Thyroid gland (tissue), 4 donors: ENCODE measurements around the gene SNX3. TPM values are rescaled to one million over a fixed set of nuclear protein-coding genes. Genes with fewer than 3 reads are reported as not detected.

Source experiments
- DNase-seq, 2 donors: peaks; one replicate each; pipeline ENCODE4 v3.0.0-alpha.2; 2019
- H3K27ac ChIP-seq, 3 donors: fragments of 200-600 bp; sonication (generic); 1 replicate in 2 of 3; 2 replicates in 1 of 3; pipeline ENCODE4 v1.5.1; 2016 to 2019; ENCODE audit warnings: mild to moderate bottlenecking in 1 of 3, moderate library complexity in 1 of 3
- H3K27me3 ChIP-seq: fragments of 200-600 bp; sonication (generic); one replicate; pipeline ENCODE4 v1.5.1; 2019
- H3K36me3 ChIP-seq, 2 donors: fragments of 200-600 bp; sonication (generic); one replicate each; pipeline ENCODE4 v1.5.1; 2016 to 2019
- H3K4me1 ChIP-seq, 2 donors: fragments of 200-600 bp; sonication (generic); one replicate each; pipeline ENCODE4 v1.5.1; 2017 to 2019
- H3K4me3 ChIP-seq, 3 donors: fragments of 200-600 bp; sonication (generic); replicated peaks in 1 of 3; 1 replicate in 2 of 3; 2 replicates in 1 of 3; pipeline ENCODE4 v1.5.1; 2016; ENCODE audit warnings: mild to moderate bottlenecking in 1 of 3
- H3K9me3 ChIP-seq: fragments of 200-600 bp; sonication (generic); one replicate; pipeline ENCODE4 v1.5.1; 2017
- CTCF ChIP-seq, 6 experiments: fragments of 200-600 bp in 3 of 6; fragments of 450-650 bp in 3 of 6; sonication (generic) in 3 of 6; IDR thresholded peaks; one replicate each; pipeline ENCODE4 v1.5.1; 2016 to 2019; ENCODE audit warnings: antibody characterized with exemption in 6 of 6, mild to moderate bottlenecking in 2 of 6, inconsistent platforms in 1 of 6, moderate library complexity in 1 of 6
- POLR2A ChIP-seq, 2 donors: fragments of 450-650 bp; IDR thresholded peaks; one replicate each; pipeline ENCODE4 v1.6.1; 2017; ENCODE audit warnings: antibody characterized with exemption in 2 of 2, mild to moderate bottlenecking in 2 of 2, moderate library complexity in 1 of 2
- WGBS, 2 donors: methylation state at CpG; one replicate each; pipeline ENCODE4 v1.1.5; 2017; 5-methylcytosine and 5-hydroxymethylcytosine counted together
- intact Hi-C: fragments of 100-400 bp; cut with DNase I; formaldehyde crosslinking; loops from one replicate; pipeline ENCODE4 v1.15.1; 2023
- total RNA-seq, 4 donors: library from RNA; depleted of rRNA; stranded (reverse); fragments of >200 nt; gene quantifications; one replicate each; pipeline ENCODE4 v1.2.3, GENCODE V29; 2016

Gene SNX3
- total RNA-seq, 4 donors from 2014 or later, result 97.5 to 208 (median 132) TPM

- WGBS, 2 donors, result 96 to 98% methylated on average over 8 of the region's 8 CpGs
- intact Hi-C loops, result no loop called here
- H3K27me3 ChIP-seq, result no peaks in the 10 kb centered on the region
- no peak for DNase-seq
- no peaks in the 10 kb centered on the region for H3K36me3 ChIP-seq
- no peaks in the 10 kb centered on the region for H3K4me1 ChIP-seq
- TF ChIP-seq POLR2A (IDR thresholded peaks at IDR 0.05) (no peak), CTCF (IDR thresholded peaks at IDR 0.05) (no peak)
- no peak overlapping the region for H3K27ac ChIP-seq
- no peak overlapping the region for H3K4me3 ChIP-seq
- no peaks in the 10 kb centered on the region for H3K9me3 ChIP-seq
Measured at GRCh38 chr6:108228416-108228815, 32.4 kb downstream of the SNX3 start.

- no peaks in the 10 kb centered on the region for H3K27me3 ChIP-seq
- WGBS, 2 donors, result 94 to 99% methylated on average over 3 of the region's 3 CpGs
- H3K9me3 ChIP-seq, result no peaks in the 10 kb centered on the region
- H3K27ac ChIP-seq, result no peak overlapping the region
- DNase-seq, result no peak
- no peaks in the 10 kb centered on the region for H3K4me1 ChIP-seq
- peaks cover 0 to 4% of the 10 kb centered on the region in 2 donors for H3K36me3 ChIP-seq
- H3K4me3 ChIP-seq, result no peak overlapping the region
- TF ChIP-seq POLR2A (IDR thresholded peaks at IDR 0.05) (no peak), CTCF (IDR thresholded peaks at IDR 0.05) (no peak)
- intact Hi-C loops, result no loop called here
Measured at GRCh38 chr6:108227290-108227689, 33.5 kb downstream of the SNX3 start.

- TF ChIP-seq CTCF (IDR thresholded peaks at IDR 0.05) (no peak), POLR2A (IDR thresholded peaks at IDR 0.05) (no peak)
- Histone ChIP-seq H3K9me3 (no peaks in the 10 kb centered on the region), H3K4me1 (no peaks in the 10 kb centered on the region), H3K36me3 (peaks cover 4 to 5% of the 10 kb centered on the region in 2 donors), H3K27ac (no peak overlapping the region), H3K4me3 (no peak overlapping the region), H3K27me3 (no peaks in the 10 kb centered on the region)
- 62 to 78% methylated on average over 1 of the region's 1 CpG for WGBS, 2 donors
- intact Hi-C loops, result no loop called here
- DNase-seq, result no peak
Measured at GRCh38 chr6:108222504-108222903, 38.3 kb downstream of the SNX3 start.

- Histone ChIP-seq H3K36me3 (peaks cover 4 to 5% of the 10 kb centered on the region in 2 donors), H3K27ac (no peak overlapping the region), H3K4me1 (no peaks in the 10 kb centered on the region), H3K4me3 (no peak overlapping the region), H3K9me3 (no peaks in the 10 kb centered on the region), H3K27me3 (no peaks in the 10 kb centered on the region)
- intact Hi-C loops, result no loop called here
- TF ChIP-seq POLR2A (IDR thresholded peaks at IDR 0.05) (no peak), CTCF (IDR thresholded peaks at IDR 0.05) (no peak)
- DNase-seq, result no peak
- WGBS, 2 donors, result 88 to 98% methylated on average over 2 of the region's 2 CpGs
Measured at GRCh38 chr6:108222064-108222463, 38.8 kb downstream of the SNX3 start.

- Histone ChIP-seq H3K4me1 (peaks cover 47 to 51% of the 10 kb centered on the region in 2 donors), H3K27ac (peak overlapping the region in 2 of 3 donors; percentile 4 to 74), H3K9me3 (no peaks in the 10 kb centered on the region), H3K4me3 (no peak overlapping the region), H3K27me3 (no peaks in the 10 kb centered on the region), H3K36me3 (no peaks in the 10 kb centered on the region)
- intact Hi-C loops, result no loop called here
- no peak for DNase-seq
- TF ChIP-seq CTCF (IDR thresholded peaks at IDR 0.05) (no peak), POLR2A (IDR thresholded peaks at IDR 0.05) (no peak)
- 64 to 72% methylated on average over 2 of the region's 2 CpGs for WGBS, 2 donors
Measured at GRCh38 chr6:108211671-108212070, 49.2 kb downstream of the SNX3 start.
